Gastroesophageal sphincter (tissue), 4 donors: ENCODE data around the gene SYK. TPM values are rescaled to one million over a fixed set of nuclear protein-coding genes. Genes with fewer than 3 reads are reported as not detected.

Source experiments
- ATAC-seq: fragments of 150-250 bp; one replicate; pipeline ENCODE4 v1.9.1; 2016; ENCODE audit warnings: mild to moderate bottlenecking, moderate library complexity
- H3K27ac ChIP-seq, 4 donors: fragments of 200-600 bp; sonication (generic) in 3 of 4; 1 replicate in 3 of 4; 2 replicates in 1 of 4; pipeline ENCODE4 v1.5.1; 2016 to 2019
- H3K27me3 ChIP-seq: fragments of 200-600 bp; sonication (generic); one replicate; pipeline ENCODE4 v1.5.1; 2019
- H3K36me3 ChIP-seq, 2 donors: fragments of 200-600 bp; sonication (generic); one replicate each; pipeline ENCODE4 v1.5.1; 2019; ENCODE audit warnings: control low read depth in 1 of 2
- H3K4me1 ChIP-seq, 3 donors: fragments of 200-600 bp; sonication (generic); 1 replicate in 2 of 3; 2 replicates in 1 of 3; pipeline ENCODE4 v1.5.1; 2016 to 2019; ENCODE audit warnings: control low read depth in 2 of 3
- H3K4me3 ChIP-seq, 2 donors: fragments of 200-600 bp; sonication (generic); one replicate each; pipeline ENCODE4 v1.5.1; 2019; ENCODE audit warnings: mild to moderate bottlenecking in 1 of 2, moderate library complexity in 1 of 2
- H3K9me3 ChIP-seq, 3 donors: fragments of 200-600 bp; sonication (generic); one replicate each; pipeline ENCODE4 v1.5.1; 2017 to 2019; ENCODE audit warnings: control low read depth in 2 of 3
- EP300 ChIP-seq: sonication (generic); formaldehyde crosslinking; IDR thresholded peaks from one replicate; pipeline ENCODE4 v1.6.1; 2017; ENCODE audit warnings: antibody characterized with exemption, mild to moderate bottlenecking
- POLR2A ChIP-seq, 2 donors: fragments of 450-650 bp; IDR thresholded peaks; one replicate each; pipeline ENCODE4 v1.6.1; 2017; ENCODE audit warnings: antibody characterized with exemption in 2 of 2, mild to moderate bottlenecking in 2 of 2, moderate library complexity in 1 of 2
- POLR2AphosphoS5 ChIP-seq: sonication (generic); formaldehyde crosslinking; IDR thresholded peaks from one replicate; pipeline ENCODE4 v1.6.1; 2017; ENCODE audit warnings: antibody characterized with exemption
- WGBS, 2 donors: methylation state at CpG; one replicate each; pipeline ENCODE4 v1.1.5; 2018; ENCODE audit warnings: low coverage in 1 of 2; 5-methylcytosine and 5-hydroxymethylcytosine counted together
- total RNA-seq, 4 donors: library from RNA; depleted of rRNA; stranded (reverse); fragments of >200 nt; gene quantifications; one replicate each; pipeline ENCODE4 v1.1.0, GENCODE V29; 2016
- TF ChIP-seq, protein P1 (sequence below), 4 experiments: fragments of 200-600 bp in 2 of 4; fragments of 450-650 bp in 2 of 4; sonication (generic) in 1 of 4; IDR thresholded peaks; one replicate each; pipeline ENCODE4 v1.5.1; 2017 to 2019; ENCODE audit warnings: antibody characterized with exemption in 4 of 4, mild to moderate bottlenecking in 2 of 4, moderate library complexity in 2 of 4

Gene SYK
- total RNA-seq, 4 donors from 2014 or later, result 4.0 to 15.3 (median 10.4) TPM

DNA sequence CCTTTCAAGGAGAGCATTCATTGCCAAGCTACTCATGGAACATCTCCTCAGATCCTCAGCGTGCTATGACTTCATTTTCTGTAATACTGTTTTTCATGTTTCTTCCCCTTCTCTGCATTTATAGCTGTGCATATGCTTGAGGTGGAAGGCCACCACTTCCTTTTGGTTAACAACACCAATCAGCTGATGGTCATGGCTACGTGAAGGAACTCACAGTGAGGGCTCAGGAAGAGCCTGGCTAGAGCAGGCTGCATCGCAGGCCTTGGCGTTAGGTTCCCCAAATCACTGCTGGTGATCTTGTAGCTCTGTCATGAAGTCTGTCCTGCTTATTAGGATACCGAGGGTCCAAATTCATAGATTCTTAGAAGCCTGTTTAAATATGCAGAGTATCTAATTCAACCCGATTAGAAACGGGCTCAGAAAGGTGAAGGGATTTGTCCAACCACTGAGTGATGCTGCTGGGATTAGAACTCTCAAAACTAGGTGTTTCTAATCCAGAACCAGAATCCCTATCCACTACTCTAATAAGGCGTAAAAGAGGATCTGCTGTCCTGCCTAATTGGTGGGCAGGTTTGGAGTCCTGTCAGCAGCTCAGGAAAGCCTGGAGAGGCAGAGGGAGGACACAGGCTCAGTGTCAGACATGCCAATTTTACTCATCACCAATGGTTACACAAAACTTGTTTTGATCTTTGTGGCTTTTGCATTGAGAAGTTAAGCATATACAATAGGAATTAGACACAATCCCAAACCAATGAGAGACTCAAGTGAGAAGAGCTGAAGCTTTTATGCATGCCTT lies 7.5 kb downstream of the SYK start:
- 50 to 80% methylated on average over 1 to 3 of the region's 8 CpGs for WGBS, 2 donors
- TF ChIP-seq, protein P1, sequence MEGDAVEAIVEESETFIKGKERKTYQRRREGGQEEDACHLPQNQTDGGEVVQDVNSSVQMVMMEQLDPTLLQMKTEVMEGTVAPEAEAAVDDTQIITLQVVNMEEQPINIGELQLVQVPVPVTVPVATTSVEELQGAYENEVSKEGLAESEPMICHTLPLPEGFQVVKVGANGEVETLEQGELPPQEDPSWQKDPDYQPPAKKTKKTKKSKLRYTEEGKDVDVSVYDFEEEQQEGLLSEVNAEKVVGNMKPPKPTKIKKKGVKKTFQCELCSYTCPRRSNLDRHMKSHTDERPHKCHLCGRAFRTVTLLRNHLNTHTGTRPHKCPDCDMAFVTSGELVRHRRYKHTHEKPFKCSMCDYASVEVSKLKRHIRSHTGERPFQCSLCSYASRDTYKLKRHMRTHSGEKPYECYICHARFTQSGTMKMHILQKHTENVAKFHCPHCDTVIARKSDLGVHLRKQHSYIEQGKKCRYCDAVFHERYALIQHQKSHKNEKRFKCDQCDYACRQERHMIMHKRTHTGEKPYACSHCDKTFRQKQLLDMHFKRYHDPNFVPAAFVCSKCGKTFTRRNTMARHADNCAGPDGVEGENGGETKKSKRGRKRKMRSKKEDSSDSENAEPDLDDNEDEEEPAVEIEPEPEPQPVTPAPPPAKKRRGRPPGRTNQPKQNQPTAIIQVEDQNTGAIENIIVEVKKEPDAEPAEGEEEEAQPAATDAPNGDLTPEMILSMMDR (IDR thresholded peaks at IDR 0.05), result no peak
- no peak for TF ChIP-seq POLR2AphosphoS5
- TF ChIP-seq EP300, result no peak
- no peak for TF ChIP-seq POLR2A (IDR thresholded peaks at IDR 0.05)
- ATAC-seq, result no peak
- Histone ChIP-seq H3K27ac (no peak overlapping the region), H3K9me3 (no peaks in the 10 kb centered on the region), H3K36me3 (no peaks in the 10 kb centered on the region), H3K4me3 (no peak overlapping the region), H3K27me3 (peaks cover 25% of the 10 kb centered on the region), H3K4me1 (peaks cover 0 to 8% (median 0%) of the 10 kb centered on the region in 3 donors)

DNA sequence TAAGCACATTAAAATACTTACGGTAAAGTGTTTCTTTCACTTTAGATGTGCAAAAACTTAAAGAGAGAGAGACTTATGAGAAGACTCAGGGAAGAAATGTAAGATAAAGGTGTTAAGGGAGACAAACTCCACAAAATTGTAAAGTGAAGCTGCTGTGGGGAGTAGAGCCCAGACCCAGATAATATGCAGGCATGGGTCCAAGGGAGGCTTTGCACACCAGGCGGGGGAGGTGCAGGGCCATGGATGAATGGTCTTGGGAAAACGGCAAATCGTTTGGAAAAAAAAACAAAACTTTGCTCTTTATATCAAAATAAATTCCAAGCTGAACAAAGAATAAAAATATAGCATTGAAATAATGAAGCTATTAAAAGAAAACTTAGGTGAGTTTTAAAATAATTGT lies 9.1 kb downstream of the SYK start:
- no peak for TF ChIP-seq EP300
- TF ChIP-seq POLR2AphosphoS5, result no peak
- TF ChIP-seq, protein P1 (IDR thresholded peaks at IDR 0.05), result no peak
- no peak for TF ChIP-seq POLR2A (IDR thresholded peaks at IDR 0.05)
- WGBS, 2 donors, result 45 to 77% methylated on average over 4 of the region's 4 CpGs
- peaks cover 22% of the 10 kb centered on the region for H3K27me3 ChIP-seq

DNA sequence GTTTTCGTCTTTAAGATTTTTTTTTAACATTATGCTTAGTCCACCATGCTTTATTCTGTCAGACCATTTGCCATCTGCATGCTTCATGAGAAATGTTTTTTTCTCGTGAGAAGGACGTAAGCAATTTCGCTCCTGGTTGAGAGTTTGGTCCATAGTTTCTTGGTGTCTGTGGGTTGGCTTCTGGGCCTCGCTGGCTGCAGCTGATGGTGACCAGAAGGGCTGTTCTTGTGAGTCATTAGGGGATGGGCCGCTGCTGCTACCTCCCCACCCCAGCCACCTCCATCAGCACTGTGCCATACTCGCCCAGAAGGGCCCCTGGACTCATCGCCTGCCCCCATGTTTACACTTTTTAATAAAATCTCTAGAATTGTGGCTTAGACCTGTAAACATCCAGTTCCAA lies 11.4 kb downstream of the SYK start:
- WGBS, 2 donors, result 71 to 82% methylated on average over 6 to 7 of the region's 8 CpGs
- no peak for ATAC-seq

More for the DNA sequence above, 9.1 kb downstream of the SYK start:
- H3K36me3 ChIP-seq, result no peaks in the 10 kb centered on the region
- no peak for ATAC-seq
- no peak overlapping the region for H3K4me3 ChIP-seq
- no peaks in the 10 kb centered on the region for H3K9me3 ChIP-seq
- peaks cover 0 to under 1% (median 0%) of the 10 kb centered on the region in 3 donors for H3K4me1 ChIP-seq
- H3K27ac ChIP-seq, result no peak overlapping the region

DNA sequence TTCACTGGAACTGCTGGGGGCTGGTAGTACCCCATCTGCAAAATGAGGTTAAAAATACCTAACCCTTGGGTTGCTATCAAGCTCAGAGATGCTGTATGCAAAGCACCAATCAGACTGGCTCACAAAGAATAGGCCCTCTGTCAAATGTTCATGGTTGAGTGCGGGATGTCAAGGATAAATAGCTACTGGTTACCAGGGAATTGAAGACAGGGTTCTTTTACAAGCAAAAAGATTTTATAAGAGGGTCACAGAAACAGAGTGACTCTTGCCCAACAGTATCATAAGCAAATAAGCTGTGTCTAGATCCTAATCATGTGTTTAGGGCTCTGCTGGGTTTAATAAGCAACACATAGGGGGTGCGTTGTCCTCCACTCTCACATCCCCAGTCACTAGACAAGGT lies 11.9 kb downstream of the SYK start:
- 62 to 86% methylated on average over 2 of the region's 2 CpGs for WGBS, 2 donors
- peaks cover 11% of the 10 kb centered on the region for H3K27me3 ChIP-seq
- no peaks in the 10 kb centered on the region for H3K4me1 ChIP-seq
- no peak for ATAC-seq
- TF ChIP-seq POLR2A (IDR thresholded peaks at IDR 0.05), result no peak
- TF ChIP-seq, protein P1 (IDR thresholded peaks at IDR 0.05), result no peak
- H3K36me3 ChIP-seq, result no peaks in the 10 kb centered on the region
- H3K27ac ChIP-seq, result no peak overlapping the region
- H3K9me3 ChIP-seq, result no peaks in the 10 kb centered on the region
- H3K4me3 ChIP-seq, result no peak overlapping the region

More for the DNA sequence above, 11.4 kb downstream of the SYK start:
- Histone ChIP-seq H3K36me3 (no peaks in the 10 kb centered on the region), H3K9me3 (no peaks in the 10 kb centered on the region), H3K4me1 (no peaks in the 10 kb centered on the region), H3K27me3 (peaks cover 14% of the 10 kb centered on the region), H3K27ac (no peak overlapping the region), H3K4me3 (no peak overlapping the region)
- TF ChIP-seq EP300 (no peak), POLR2AphosphoS5 (no peak), POLR2A (IDR thresholded peaks at IDR 0.05) (no peak)
- TF ChIP-seq, protein P1 (IDR thresholded peaks at IDR 0.05), result no peak

DNA sequence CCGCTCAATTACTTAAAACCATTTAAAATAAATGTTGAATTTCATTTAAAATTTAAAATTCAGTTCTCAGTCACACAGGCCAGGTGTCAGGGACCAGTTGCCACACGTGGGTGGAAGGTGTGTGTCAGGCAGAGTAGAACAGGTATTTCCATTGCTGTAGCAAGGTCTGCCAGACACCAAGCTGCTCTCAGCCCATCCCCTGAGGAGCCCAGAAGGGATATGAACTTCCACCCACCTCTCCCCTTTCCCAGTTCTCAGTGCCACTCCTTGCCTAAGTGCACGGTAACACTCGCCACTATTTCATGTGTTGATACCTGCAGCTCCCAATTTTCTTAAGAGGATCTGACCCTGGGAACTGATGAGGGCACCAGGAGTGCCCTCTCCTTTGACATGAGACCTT lies 12.7 kb downstream of the SYK start:
- Histone ChIP-seq H3K9me3 (no peaks in the 10 kb centered on the region), H3K27ac (no peak overlapping the region), H3K36me3 (no peaks in the 10 kb centered on the region), H3K4me3 (no peak overlapping the region), H3K27me3 (peaks cover 3% of the 10 kb centered on the region), H3K4me1 (no peaks in the 10 kb centered on the region)
- TF ChIP-seq, protein P1 (IDR thresholded peaks at IDR 0.05), result no peak
- TF ChIP-seq POLR2AphosphoS5 (no peak), EP300 (no peak), POLR2A (IDR thresholded peaks at IDR 0.05) (no peak)
- 85 to 97% methylated on average over 3 to 4 of the region's 4 CpGs for WGBS, 2 donors
- no peak for ATAC-seq
